A549 (cell line): ENCODE results near the gene ACSM5. TPM values are rescaled to one million over a fixed set of nuclear protein-coding genes. Genes with fewer than 3 reads are reported as not detected.
"Not testable (repeated sequence)": the region's sequence is repeated elsewhere in the genome, so short reads cannot be mapped to it uniquely, and the experiment has no call there.

ENCODE experiments used
- ATAC-seq, 2 experiments: fragments of 200-7000 bp in 1 of 2; fragments of >200 bp in 1 of 2; cut with Nextera tagmentation in 1 of 2; cut with Tn5 transposase in 1 of 2; 3 replicates each; pipeline versions ENCODE4 v1.8.0 to v1.9.1; 2018 to 2020; ENCODE audit warnings: mild to moderate bottlenecking in 1 of 2, moderate library complexity in 1 of 2
- CTCF ChIA-PET: fragments of 300-600 bp; sonication (Branson Sonifier 250); formaldehyde crosslinking; extraction: SDS; loops from one replicate; lab custom pipeline; 2021; ENCODE audit warnings: antibody characterized with exemption, inconsistent platforms; lab: Yijun Ruan, JAX
- POLR2A ChIA-PET: fragments of 350-600 bp; formaldehyde crosslinking; extraction: SDS; loops from one replicate; lab custom pipeline; 2021; ENCODE audit warnings: antibody characterized with exemption, inconsistent platforms; lab: Yijun Ruan, JAX
- DNase-seq, 2 experiments: peaks; one replicate each; pipeline versions ENCODE4 v3.0.0 to v3.0.0-alpha.2; 2011 to 2016; ENCODE audit warnings: low read depth in 1 of 2, low spot score in 1 of 2
- FAIRE-seq: peaks from 2 replicates; lab custom pipeline; 2011; peaks lifted over from hg19 to GRCh38; lab: Jason Lieb, UNC
- H3K27ac ChIP-seq, 2 experiments: fragments of >200 bp; sonication (Bioruptor Twin); formaldehyde crosslinking; 3 replicates each; pipeline ENCODE4 v1.5.1; 2016 to 2017
- H3K4me1 ChIP-seq: fragments of >200 bp; sonication (Bioruptor Twin); formaldehyde crosslinking; 3 replicates; pipeline ENCODE4 v1.6.1; 2016
- H3K4me2 ChIP-seq: fragments of >200 bp; sonication (Bioruptor Twin); formaldehyde crosslinking; 3 replicates; pipeline ENCODE4 v1.6.1; 2016
- H3K4me3 ChIP-seq: fragments of >200 bp; sonication (Bioruptor Twin); formaldehyde crosslinking; 3 replicates; pipeline ENCODE4 v1.5.1; 2016
- H3K9me3 ChIP-seq: fragments of >200 bp; sonication (Bioruptor Twin); formaldehyde crosslinking; 3 replicates; pipeline ENCODE4 v1.6.1; 2016
- CBX2 ChIP-seq: fragments of 200-600 bp; sonication (generic); IDR thresholded peaks from 2 replicates; pipeline ENCODE4 v1.6.1; 2016; ENCODE audit warnings: low read depth, mild to moderate bottlenecking, borderline replicate concordance
- FOSL2 ChIP-seq, 2 experiments: fragments of 450-650 bp in 1 of 2; fragments of >200 bp in 1 of 2; sonication (Bioruptor Twin) in 1 of 2; formaldehyde crosslinking; IDR thresholded peaks; 2 replicates each; pipeline versions ENCODE4 v1.5.0 to v1.6.1; 2016 to 2020; ENCODE audit warnings: mild to moderate bottlenecking in 1 of 2, moderate library complexity in 1 of 2
- JUN ChIP-seq, 2 experiments: fragments of >200 bp; sonication (Bioruptor Twin); formaldehyde crosslinking; IDR thresholded peaks; 2 replicates in 1 of 2; 3 replicates in 1 of 2; pipeline ENCODE4 v1.6.1; 2016 to 2017
- TFCP2L1 ChIP-seq: fragments of 250-450 bp; sonication (Bioruptor Pico); IDR thresholded peaks from 2 replicates; pipeline ENCODE4 v1.5.0; 2021; ENCODE audit warnings: mild to moderate bottlenecking
- WGBS: methylation state at CpG from one replicate; pipeline ENCODE4 v1.1.6; 2017; ENCODE audit errors: missing lambda C conversion rate; 5-methylcytosine and 5-hydroxymethylcytosine counted together
- polyA plus RNA-seq, 4 experiments: library from polyadenylated mRNA; depleted of rRNA in 3 of 4; stranded (reverse); fragments of >200 nt; fragmentation: RNase III in 1 of 4; extraction: RNeasy Plus Mini Kit Qiagen cat#74134 plus additional on column Dnase treatment in 1 of 4; gene quantifications; 2 replicates in 3 of 4; 3 replicates in 1 of 4; pipeline ENCODE4 v1.2.3, GENCODE V29; 2011 to 2017
- TF ChIP-seq, protein P1 (sequence below): fragments of 200-600 bp; sonication (generic); IDR thresholded peaks from 2 replicates; pipeline ENCODE4 v1.6.1; 2016; ENCODE audit warnings: antibody characterized with exemption, mild to moderate bottlenecking, moderate library complexity

The ACSM5 gene
- polyA plus RNA-seq, 2 of the 4 experiments (the other 2 are of a cell fraction), result not detected

DNA sequence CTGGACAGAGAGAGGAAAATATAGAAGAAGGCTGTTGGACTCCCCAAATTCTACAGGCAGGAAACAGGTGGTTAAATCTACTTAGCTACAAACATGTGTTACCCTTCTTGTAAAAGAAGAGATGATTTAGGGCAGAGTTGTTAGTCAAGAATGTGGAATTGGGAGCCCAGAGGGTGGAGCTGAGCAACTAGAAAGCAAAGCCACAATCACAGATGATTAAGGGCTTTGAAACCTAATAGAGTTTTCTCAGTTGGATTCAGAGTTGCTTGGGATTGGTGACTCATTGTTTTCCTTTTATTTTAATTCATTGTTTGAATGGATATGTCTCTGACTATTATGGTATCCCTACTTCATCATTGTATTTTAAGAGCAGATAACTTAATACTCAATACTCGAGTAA, 6.2 kb downstream of the ACSM5 start:
- no peak for DNase-seq
- no peak overlapping the region for H3K4me2 ChIP-seq
- CTCF ChIA-PET, result interaction anchor here (0.7 kb wide), 1 partner anchor 508 kb away, joined by 3 read pairs; no protein-coding TSS in a partner anchor

DNA sequence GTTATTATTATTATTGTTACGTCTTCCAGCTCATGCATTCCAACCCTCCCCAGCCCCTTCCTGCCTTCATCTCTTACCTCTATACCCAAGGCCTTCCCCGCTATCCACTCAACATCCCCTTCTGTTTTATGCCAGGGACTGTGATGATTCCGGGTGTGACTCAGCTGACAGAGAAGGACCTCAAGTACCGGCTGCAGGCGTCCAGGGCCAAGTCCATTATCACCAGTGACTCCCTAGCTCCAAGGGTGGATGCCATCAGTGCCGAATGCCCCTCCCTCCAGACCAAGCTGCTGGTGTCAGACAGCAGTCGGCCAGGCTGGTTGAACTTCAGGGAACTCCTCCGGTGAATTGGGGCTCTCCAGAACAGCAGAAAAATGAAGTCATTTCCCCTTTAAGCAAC, 9.8 kb downstream of the ACSM5 start:
- FAIRE-seq, DNase-seq, POLR2A ChIA-PET, H3K4me2 ChIP-seq, H3K27ac ChIP-seq, ATAC-seq, H3K4me3 ChIP-seq, H3K9me3 ChIP-seq, H3K4me1 ChIP-seq: not testable (repeated sequence)
- 38% methylated on average over 6 of the region's 8 CpGs for WGBS
- CTCF ChIA-PET, result interaction anchor here (0.5 kb wide), 1 partner anchor 58 kb away, joined by 3 read pairs; no protein-coding TSS in a partner anchor

More for the DNA sequence above, 6.2 kb downstream of the ACSM5 start:
- Histone ChIP-seq H3K4me3 (no peak overlapping the region), H3K27ac (no peak overlapping the region), H3K9me3 (no peaks in the 10 kb centered on the region), H3K4me1 (no peaks in the 10 kb centered on the region)
- POLR2A ChIA-PET, result no interaction called here
- ATAC-seq (no peak), FAIRE-seq (no peak)
- WGBS, result 0% methylated on average over 1 of the region's 1 CpG
- no peak for TF ChIP-seq FOSL2 (IDR thresholded peaks at IDR 0.05)
- peak; percentile 37; the same call in 1 of the 2 replicates for TF ChIP-seq FOSL2 (CRISPR knock-in tag; IDR thresholded peaks at IDR 0.05)
- no peak for TF ChIP-seq JUN (IDR thresholded peaks at IDR 0.05)
- TF ChIP-seq TFCP2L1 (CRISPR knock-in tag), result no peak

- WGBS, result 33% methylated on average over 2 of the region's 2 CpGs
- H3K27ac ChIP-seq, FAIRE-seq, CTCF ChIA-PET, ATAC-seq, H3K4me1 ChIP-seq, DNase-seq, H3K4me2 ChIP-seq, POLR2A ChIA-PET, H3K4me3 ChIP-seq, H3K9me3 ChIP-seq: not testable (repeated sequence)
Measured at GRCh38 chr16:20421748-20422147, 12.4 kb downstream of the ACSM5 start.

- POLR2A ChIA-PET, H3K27ac ChIP-seq, H3K4me3 ChIP-seq, FAIRE-seq, H3K4me1 ChIP-seq, DNase-seq, CTCF ChIA-PET, H3K9me3 ChIP-seq, ATAC-seq, H3K4me2 ChIP-seq: not testable (repeated sequence)
- WGBS, result 24% methylated on average over 5 of the region's 5 CpGs
Measured at GRCh38 chr16:20423772-20424128, 14.4 kb downstream of the ACSM5 start.

- Histone ChIP-seq H3K4me1 (no peaks in the 10 kb centered on the region), H3K9me3 (peaks cover 2% of the 10 kb centered on the region; the same call in 1 of the 3 replicates), H3K4me3 (no peak overlapping the region), H3K27ac (no peak overlapping the region), H3K4me2 (no peak overlapping the region)
- CTCF ChIA-PET, result no interaction called here
- POLR2A ChIA-PET, result no interaction called here
- ATAC-seq (no peak), FAIRE-seq (no peak), DNase-seq (no peak)
- TF ChIP-seq, protein P1, sequence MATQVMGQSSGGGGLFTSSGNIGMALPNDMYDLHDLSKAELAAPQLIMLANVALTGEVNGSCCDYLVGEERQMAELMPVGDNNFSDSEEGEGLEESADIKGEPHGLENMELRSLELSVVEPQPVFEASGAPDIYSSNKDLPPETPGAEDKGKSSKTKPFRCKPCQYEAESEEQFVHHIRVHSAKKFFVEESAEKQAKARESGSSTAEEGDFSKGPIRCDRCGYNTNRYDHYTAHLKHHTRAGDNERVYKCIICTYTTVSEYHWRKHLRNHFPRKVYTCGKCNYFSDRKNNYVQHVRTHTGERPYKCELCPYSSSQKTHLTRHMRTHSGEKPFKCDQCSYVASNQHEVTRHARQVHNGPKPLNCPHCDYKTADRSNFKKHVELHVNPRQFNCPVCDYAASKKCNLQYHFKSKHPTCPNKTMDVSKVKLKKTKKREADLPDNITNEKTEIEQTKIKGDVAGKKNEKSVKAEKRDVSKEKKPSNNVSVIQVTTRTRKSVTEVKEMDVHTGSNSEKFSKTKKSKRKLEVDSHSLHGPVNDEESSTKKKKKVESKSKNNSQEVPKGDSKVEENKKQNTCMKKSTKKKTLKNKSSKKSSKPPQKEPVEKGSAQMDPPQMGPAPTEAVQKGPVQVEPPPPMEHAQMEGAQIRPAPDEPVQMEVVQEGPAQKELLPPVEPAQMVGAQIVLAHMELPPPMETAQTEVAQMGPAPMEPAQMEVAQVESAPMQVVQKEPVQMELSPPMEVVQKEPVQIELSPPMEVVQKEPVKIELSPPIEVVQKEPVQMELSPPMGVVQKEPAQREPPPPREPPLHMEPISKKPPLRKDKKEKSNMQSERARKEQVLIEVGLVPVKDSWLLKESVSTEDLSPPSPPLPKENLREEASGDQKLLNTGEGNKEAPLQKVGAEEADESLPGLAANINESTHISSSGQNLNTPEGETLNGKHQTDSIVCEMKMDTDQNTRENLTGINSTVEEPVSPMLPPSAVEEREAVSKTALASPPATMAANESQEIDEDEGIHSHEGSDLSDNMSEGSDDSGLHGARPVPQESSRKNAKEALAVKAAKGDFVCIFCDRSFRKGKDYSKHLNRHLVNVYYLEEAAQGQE, result peak; percentile 57; the same call in 1 of the 2 replicates
- TF ChIP-seq CBX2, result no peak
- 10% methylated on average over 2 of the region's 2 CpGs for WGBS
Measured at GRCh38 chr16:20424129-20424866, 15.0 kb downstream of the ACSM5 start.

- H3K4me2 ChIP-seq, ATAC-seq, H3K4me3 ChIP-seq, FAIRE-seq, POLR2A ChIA-PET, H3K9me3 ChIP-seq, H3K4me1 ChIP-seq, H3K27ac ChIP-seq, CTCF ChIA-PET: not testable (repeated sequence)
- 6% methylated on average over 2 of the region's 2 CpGs for WGBS
- DNase-seq, result peak in 1 of 2 experiments; percentile 11
Measured at GRCh38 chr16:20427401-20427797, 18.1 kb downstream of the ACSM5 start.

GRCh38 chr16:20429499-20429898, 20.2 kb downstream of the ACSM5 start:
- DNase-seq, H3K4me2 ChIP-seq, FAIRE-seq, CTCF ChIA-PET, H3K4me1 ChIP-seq, POLR2A ChIA-PET, H3K27ac ChIP-seq, H3K9me3 ChIP-seq, H3K4me3 ChIP-seq, ATAC-seq: not testable (repeated sequence)
- WGBS, result 47% methylated on average over 7 of the region's 7 CpGs

DNA sequence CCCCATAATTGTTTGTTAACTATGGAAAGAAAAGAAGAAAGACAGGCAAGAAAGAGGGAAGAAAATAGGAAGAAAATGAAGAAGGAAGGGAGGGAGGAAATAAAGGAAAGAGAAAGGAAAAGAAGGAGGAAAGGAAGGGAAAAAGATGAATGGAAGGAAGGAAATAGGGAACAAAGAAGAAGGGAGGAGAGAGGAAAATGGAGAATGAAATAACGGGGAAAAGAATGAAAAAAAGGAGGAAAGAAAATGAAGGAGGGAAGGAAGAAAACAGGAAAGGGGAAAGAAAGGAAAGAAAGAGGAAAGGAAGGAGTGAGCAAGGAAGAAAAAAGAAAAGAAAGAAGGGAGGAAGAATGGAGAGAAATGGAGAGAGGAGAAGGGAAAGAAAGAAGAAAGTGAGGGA, 21.1 kb downstream of the ACSM5 start:
- H3K27ac ChIP-seq, H3K4me1 ChIP-seq, H3K4me3 ChIP-seq, POLR2A ChIA-PET, FAIRE-seq, H3K9me3 ChIP-seq, ATAC-seq, DNase-seq, H3K4me2 ChIP-seq, CTCF ChIA-PET: not testable (repeated sequence)
- 25% methylated on average over 1 of the region's 1 CpG for WGBS
